ENCODE measurements around the gene TMEM175. TPM values are rescaled to one million over a fixed set of nuclear protein-coding genes. Genes with fewer than 3 reads are reported as not detected.

TMEM175 gene
- total RNA-seq, 3 donors from 2014 or later: 26.2 to 32.2 (median 28.2) TPM

DNA sequence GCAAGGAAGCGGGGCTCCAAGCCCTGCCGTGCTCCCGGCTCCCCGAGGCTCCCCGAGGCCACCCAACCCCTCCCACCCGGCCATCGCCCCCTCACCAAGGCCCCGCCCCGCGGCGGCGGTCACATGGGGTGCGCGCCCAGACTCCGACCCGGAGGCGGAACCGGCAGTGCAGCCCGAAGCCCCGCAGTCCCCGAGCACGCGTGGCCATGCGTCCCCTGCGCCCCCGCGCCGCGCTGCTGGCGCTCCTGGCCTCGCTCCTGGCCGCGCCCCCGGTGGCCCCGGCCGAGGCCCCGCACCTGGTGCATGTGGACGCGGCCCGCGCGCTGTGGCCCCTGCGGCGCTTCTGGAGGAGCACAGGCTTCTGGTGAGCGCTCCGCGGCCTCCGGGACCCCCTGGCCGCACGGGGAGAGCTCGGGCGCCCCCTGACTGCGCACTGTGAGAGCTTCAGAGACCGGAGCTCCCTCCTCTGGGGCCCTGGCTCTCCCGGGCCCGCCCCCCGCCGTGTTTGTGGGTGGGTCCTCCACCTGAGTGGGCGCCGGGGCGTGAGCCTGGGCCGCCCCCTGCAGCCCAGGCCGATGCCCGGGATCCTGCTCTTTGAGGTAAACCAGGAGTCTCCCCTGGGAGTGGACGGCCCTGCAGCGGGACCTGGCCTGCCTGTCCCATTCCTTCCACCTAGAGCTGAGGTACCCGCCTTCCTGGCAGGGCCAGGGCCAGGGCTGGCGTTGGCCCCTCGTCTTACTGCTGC is 54.8 kb downstream of the TMEM175 start, which contains the start of gene IDUA:
Gene IDUA (plus strand): TSS at position 166 of the 745 bp plus-strand sequence. CDS start 41 bp downstream, at position 207.
- intact Hi-C loops (cut with DNase I; ENCODE audit: low total_unique reads): no loop called here
- peak; percentile 50 to 70 for DNase-seq (ENCODE audit: low spot score in 2 of 2)

DNA sequence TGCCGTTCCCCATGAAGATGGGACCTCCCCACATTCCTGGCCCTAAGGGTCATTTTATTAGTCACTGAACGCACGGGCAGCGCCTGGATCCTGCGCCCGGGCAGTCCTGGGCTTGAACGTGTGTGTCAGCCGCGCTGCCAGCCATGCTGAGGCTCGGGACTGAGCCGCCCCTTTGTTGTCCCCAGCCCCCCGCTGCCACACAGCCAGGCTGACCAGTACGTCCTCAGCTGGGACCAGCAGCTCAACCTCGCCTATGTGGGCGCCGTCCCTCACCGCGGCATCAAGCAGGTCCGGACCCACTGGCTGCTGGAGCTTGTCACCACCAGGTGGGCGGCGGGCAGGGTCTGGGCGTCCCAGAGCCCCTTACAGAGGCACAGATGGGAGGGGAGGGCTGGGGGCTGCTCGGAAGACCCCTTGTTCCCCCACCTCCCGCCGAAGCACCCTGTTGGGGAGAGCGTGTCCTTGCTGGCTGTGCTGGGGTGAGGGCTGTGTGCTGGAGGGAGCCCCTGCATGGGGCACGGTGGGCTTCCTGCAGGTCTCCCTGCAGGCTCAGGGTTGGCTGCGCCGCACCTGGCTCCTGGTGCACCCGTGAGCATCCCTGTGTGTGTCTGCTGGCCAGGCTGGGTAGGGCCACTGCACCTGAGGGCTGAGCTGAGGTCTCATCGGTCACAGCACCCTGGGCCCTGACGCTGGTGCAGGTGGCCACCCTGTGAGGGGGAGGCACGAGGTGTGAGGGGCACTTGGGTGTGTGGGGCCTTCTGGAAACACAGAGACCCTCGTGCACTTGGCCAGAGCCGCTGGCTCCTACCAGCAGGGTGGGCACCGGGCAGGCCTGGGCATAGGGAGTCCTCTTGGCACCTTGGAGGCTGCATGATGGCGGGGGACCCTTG is 55.6 kb downstream of the TMEM175 start:
- Histone ChIP-seq H3K9me3 (no peaks in the 10 kb centered on the region), H3K27me3 (no peaks in the 10 kb centered on the region), H3K27ac (peak overlapping the region; percentile 60 to 86), H3K4me1 (peaks cover 3 to 14% of the 10 kb centered on the region in 2 donors), H3K36me3 (no peaks in the 10 kb centered on the region), H3K4me3 (peak overlapping the region; percentile 52 to 88 (median 72))
- TF ChIP-seq POLR2A (IDR thresholded peaks at IDR 0.05) (no peak), POLR2AphosphoS5 (IDR thresholded peaks at IDR 0.05) (no peak)
- TF ChIP-seq, protein P1, sequence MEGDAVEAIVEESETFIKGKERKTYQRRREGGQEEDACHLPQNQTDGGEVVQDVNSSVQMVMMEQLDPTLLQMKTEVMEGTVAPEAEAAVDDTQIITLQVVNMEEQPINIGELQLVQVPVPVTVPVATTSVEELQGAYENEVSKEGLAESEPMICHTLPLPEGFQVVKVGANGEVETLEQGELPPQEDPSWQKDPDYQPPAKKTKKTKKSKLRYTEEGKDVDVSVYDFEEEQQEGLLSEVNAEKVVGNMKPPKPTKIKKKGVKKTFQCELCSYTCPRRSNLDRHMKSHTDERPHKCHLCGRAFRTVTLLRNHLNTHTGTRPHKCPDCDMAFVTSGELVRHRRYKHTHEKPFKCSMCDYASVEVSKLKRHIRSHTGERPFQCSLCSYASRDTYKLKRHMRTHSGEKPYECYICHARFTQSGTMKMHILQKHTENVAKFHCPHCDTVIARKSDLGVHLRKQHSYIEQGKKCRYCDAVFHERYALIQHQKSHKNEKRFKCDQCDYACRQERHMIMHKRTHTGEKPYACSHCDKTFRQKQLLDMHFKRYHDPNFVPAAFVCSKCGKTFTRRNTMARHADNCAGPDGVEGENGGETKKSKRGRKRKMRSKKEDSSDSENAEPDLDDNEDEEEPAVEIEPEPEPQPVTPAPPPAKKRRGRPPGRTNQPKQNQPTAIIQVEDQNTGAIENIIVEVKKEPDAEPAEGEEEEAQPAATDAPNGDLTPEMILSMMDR (IDR thresholded peaks at IDR 0.05): no peak
- intact Hi-C loops (cut with DNase I; ENCODE audit: low total_unique reads): no loop called here
- no peak for DNase-seq (ENCODE audit: low spot score in 2 of 2)

More for the DNA sequence above, 54.8 kb downstream of the TMEM175 start, which contains the start of gene IDUA:
- no peaks in the 10 kb centered on the region for H3K27me3 ChIP-seq
- H3K36me3 ChIP-seq: no peaks in the 10 kb centered on the region
- H3K27ac ChIP-seq: peak within 1 kb of the TSS; percentile 60 to 86
- H3K9me3 ChIP-seq: no peaks in the 10 kb centered on the region
- H3K4me3 ChIP-seq: peak within 1 kb of the TSS; percentile 52 to 88 (median 72)
- TF ChIP-seq POLR2AphosphoS5 (IDR thresholded peaks at IDR 0.05) (no peak), POLR2A (IDR thresholded peaks at IDR 0.05) (no peak)
- TF ChIP-seq, protein P1 (IDR thresholded peaks at IDR 0.05): peak in 2 of 3 donors; percentile 8 to 29
- peaks cover 3 to 14% of the 10 kb centered on the region in 2 donors for H3K4me1 ChIP-seq

DNA sequence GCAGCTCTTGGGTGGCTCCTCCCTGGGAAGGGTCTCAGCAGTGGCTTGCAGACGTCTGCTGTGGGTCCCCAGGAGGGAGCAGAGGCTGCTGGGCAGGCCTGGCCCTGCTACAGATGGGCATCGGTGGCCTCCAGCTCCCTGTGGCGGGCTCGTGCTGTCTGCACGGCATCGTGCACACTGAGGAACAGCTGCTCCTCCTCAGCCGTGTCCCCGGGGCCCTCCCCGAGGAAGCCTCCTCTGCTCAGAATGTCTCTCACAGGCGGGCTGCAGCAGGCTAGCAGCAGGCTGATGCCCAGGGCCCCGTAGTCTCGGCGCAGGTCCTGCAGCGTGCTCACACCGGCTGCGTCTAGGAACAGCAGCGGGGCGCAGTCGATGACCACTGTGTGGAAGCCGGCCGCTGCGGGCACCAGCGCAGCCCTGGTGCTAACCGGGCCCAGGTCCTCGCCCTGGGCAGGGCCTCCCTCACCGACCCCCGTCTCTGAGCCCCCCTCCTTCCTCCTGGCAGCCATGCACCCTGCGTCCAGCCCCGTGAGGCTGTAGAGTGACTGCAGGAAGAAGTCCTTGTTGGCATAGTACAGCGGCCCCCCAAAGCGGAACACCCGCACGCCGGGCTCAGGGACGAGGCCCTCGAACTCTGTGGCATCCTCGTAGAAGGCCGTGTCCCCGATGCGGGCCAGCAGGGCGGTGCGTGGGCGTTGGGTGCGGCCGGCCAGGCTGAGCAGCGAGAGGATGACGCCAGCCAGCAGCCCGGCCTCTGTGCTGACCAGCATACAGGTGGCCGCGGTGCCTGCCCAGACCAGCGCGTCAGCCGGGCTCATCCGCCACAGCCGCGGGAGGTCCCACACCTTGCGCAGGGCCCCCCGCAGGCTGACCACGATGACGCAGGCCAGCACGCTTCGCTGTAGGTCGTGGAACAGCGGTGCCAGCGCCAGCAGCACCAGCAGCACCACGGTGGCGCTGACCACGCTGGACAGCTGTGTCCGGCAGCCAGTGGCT is 56.8 kb downstream of the TMEM175 start:
- intact Hi-C loops (cut with DNase I; ENCODE audit: low total_unique reads): no loop called here
- H3K36me3 ChIP-seq: no peaks in the 10 kb centered on the region
- no peaks in the 10 kb centered on the region for H3K9me3 ChIP-seq
- H3K4me1 ChIP-seq: peaks cover 3 to 14% of the 10 kb centered on the region in 2 donors
- no peak overlapping the region for H3K4me3 ChIP-seq
- no peaks in the 10 kb centered on the region for H3K27me3 ChIP-seq
- no peak for DNase-seq (ENCODE audit: low spot score in 2 of 2)
- TF ChIP-seq POLR2AphosphoS5 (IDR thresholded peaks at IDR 0.05) (no peak), POLR2A (IDR thresholded peaks at IDR 0.05) (no peak)
- TF ChIP-seq, protein P1 (IDR thresholded peaks at IDR 0.05): no peak
- no peak overlapping the region for H3K27ac ChIP-seq

DNA sequence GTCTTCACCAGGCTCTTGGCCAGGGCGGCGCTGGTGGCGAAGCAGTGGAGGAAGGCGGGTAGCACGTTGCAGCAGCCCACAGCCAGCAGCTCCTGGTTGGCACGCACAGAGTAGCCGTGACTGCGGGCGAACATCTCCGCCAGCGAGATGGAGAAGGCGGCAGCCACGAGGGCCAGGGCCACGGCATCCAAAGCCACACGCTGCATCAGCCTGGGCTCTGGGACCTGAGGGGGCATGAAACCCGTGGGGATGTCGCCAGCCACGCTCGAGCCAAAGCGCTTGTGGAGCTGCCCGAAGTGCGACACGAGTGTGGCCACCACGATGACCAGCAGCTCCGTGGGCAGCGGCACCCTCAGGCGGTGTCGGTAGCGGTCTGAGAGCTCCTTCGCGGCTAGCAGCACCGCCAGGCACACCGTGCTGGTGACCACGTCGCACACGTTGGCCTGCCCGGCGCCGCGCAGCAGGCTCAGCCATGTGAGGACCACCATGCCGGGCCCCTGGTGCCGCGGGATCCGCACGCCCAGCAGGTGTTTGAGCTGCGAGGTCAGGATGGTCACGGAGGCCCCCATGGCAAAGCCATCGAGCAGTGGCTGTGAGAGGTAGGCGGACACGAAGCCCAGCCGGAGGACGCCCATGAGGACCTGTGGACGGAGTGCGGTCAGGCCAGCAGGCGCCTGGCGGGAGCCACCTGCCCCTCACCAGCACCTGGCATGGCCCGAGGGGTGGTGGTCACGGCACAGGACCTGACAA is 57.6 kb downstream of the TMEM175 start:
- DNase-seq (ENCODE audit: low spot score in 2 of 2): no peak
- Histone ChIP-seq H3K4me1 (peaks cover 3 to 14% of the 10 kb centered on the region in 2 donors), H3K36me3 (no peaks in the 10 kb centered on the region), H3K4me3 (no peak overlapping the region), H3K9me3 (no peaks in the 10 kb centered on the region), H3K27ac (no peak overlapping the region), H3K27me3 (no peaks in the 10 kb centered on the region)
- intact Hi-C loops (cut with DNase I; ENCODE audit: low total_unique reads): loop anchor here (10.0 kb wide), 1 partner anchor 315 kb away; the partner anchor contains the start of genes ATP5ME and MYL5
- TF ChIP-seq POLR2AphosphoS5 (IDR thresholded peaks at IDR 0.05): no peak
- TF ChIP-seq POLR2A (IDR thresholded peaks at IDR 0.05): no peak
- TF ChIP-seq, protein P1 (IDR thresholded peaks at IDR 0.05): no peak

Data from breast epithelium (tissue), 4 donors.